Naive thymus-derived CD8-positive, alpha-beta T cell (primary cell): ENCODE results near the gene GBGT1. TPM values are rescaled to one million over a fixed set of nuclear protein-coding genes. Genes with fewer than 3 reads are reported as not detected.
A peak's percentile ranks its signal among the peaks of the same experiment; 100 is the strongest.

Experiments used
- ATAC-seq, 2 donors: fragments of 150-1000 bp; cut with Tn5 transposase in 1 of 2; sonication (Bioruptor Pico), chemical (Tn5 transposase) in 1 of 2; 1 replicate in 1 of 2; 2 replicates in 1 of 2; pipeline ENCODE4 v1.10.0; 2021; ENCODE audit warnings: mild to moderate bottlenecking in 2 of 2, moderate library complexity in 2 of 2
- POLR2A ChIA-PET: fragments of 350-600 bp; sonication (Branson Sonifier 250); formaldehyde crosslinking; loops from one replicate; lab custom pipeline; 2021; ENCODE audit warnings: antibody characterized with exemption; lab: Charles Lee
- DNase-seq, 10 donors: peaks; one replicate each; pipeline versions ENCODE4 v3.0.0 to v3.0.0-alpha.2; 2020 to 2022
- H3K27ac Mint-ChIP-seq, 10 donors: one replicate each; pipeline ENCODE4 v1.8.0; 2020 to 2022; ENCODE audit warnings: mild to moderate bottlenecking in 10 of 10, mixed read lengths in 10 of 10, moderate library complexity in 4 of 10, inconsistent platforms in 1 of 10
- H3K27me3 Mint-ChIP-seq, 5 donors: one replicate each; pipeline ENCODE4 v1.8.0; 2021 to 2022; ENCODE audit warnings: mixed read lengths in 5 of 5
- H3K36me3 Mint-ChIP-seq, 3 donors: one replicate each; pipeline ENCODE4 v1.8.0; 2020 to 2022; ENCODE audit warnings: mixed read lengths in 3 of 3, mild to moderate bottlenecking in 2 of 3, inconsistent platforms in 1 of 3
- H3K4me1 Mint-ChIP-seq, 4 donors: one replicate each; pipeline ENCODE4 v1.8.0; 2021 to 2022; ENCODE audit warnings: mixed read lengths in 4 of 4
- H3K4me3 Mint-ChIP-seq, 10 donors: one replicate each; pipeline ENCODE4 v1.8.0; 2020 to 2022; ENCODE audit warnings: mild to moderate bottlenecking in 10 of 10, mixed read lengths in 10 of 10, moderate library complexity in 6 of 10, inconsistent platforms in 1 of 10
- H3K9me3 Mint-ChIP-seq, 9 donors: one replicate each; pipeline ENCODE4 v1.8.0; 2020 to 2022; ENCODE audit warnings: mixed read lengths in 9 of 9, mild to moderate bottlenecking in 3 of 9, inconsistent platforms in 1 of 9, moderate library complexity in 1 of 9
- polyA plus RNA-seq, 3 donors: library from polyadenylated mRNA; unstranded; fragments of 300-500 nt; fragmentation: Illumina TruSeq; gene quantifications; one replicate each; pipeline ENCODE4 v1.2.3, GENCODE V29; 2021
- total RNA-seq, 8 experiments: library from RNA in 2 of 8; stranded (reverse) in 2 of 8; gene quantifications; one replicate each; pipeline ENCODE4 v1.2.3 and lab custom pipeline; 2021 to 2026

GBGT1 gene
- total and polyA plus RNA-seq, 5 experiments from 2014 or later = 4.1 to 4.9 TPM; not detected in 3

GRCh38 chr9:133135146-133135745, 28.5 kb downstream of the GBGT1 start:
- POLR2A ChIA-PET = interaction anchor here (0.6 to 7.3 kb wide), 5 partner anchors 9 to 1600 kb away, joined by 3 to 43 read pairs (median 3); no protein-coding TSS in a partner anchor
- DNase-seq (peak in 1 of 10 donors; percentile 48), ATAC-seq (no peak)
- Mint-ChIP-seq H3K9me3 (no peaks in the 10 kb centered on the region), H3K36me3 (peaks cover 0 to 2% (median 0%) of the 10 kb centered on the region in 3 donors), H3K4me1 (peaks cover 37 to 69% (median 59%) of the 10 kb centered on the region in 4 donors), H3K27me3 (no peaks in the 10 kb centered on the region), H3K4me3 (peak overlapping the region in 6 of 10 donors; percentile 34 to 83 (median 56)), H3K27ac (peak overlapping the region; percentile 100)

GRCh38 chr9:133134388-133135145, 29.1 kb downstream of the GBGT1 start:
- peak overlapping the region in 9 of 10 donors; percentile 81 to 92 (median 86) for H3K4me3 Mint-ChIP-seq
- H3K4me1 Mint-ChIP-seq = peaks cover 37 to 72% (median 60%) of the 10 kb centered on the region in 4 donors
- ATAC-seq = no peak
- peak overlapping the region; percentile 100 for H3K27ac Mint-ChIP-seq
- H3K27me3 Mint-ChIP-seq = no peaks in the 10 kb centered on the region
- POLR2A ChIA-PET = interaction anchor here (0.9 to 7.3 kb wide), 9 partner anchors 9 to 213 kb away, joined by 3 to 99 read pairs (median 9); partner anchors contain the start of genes GTF3C5, MED22, RALGDS and RPL7A
- no peak for DNase-seq
- peaks cover 0 to 2% (median 0%) of the 10 kb centered on the region in 3 donors for H3K36me3 Mint-ChIP-seq
- no peaks in the 10 kb centered on the region for H3K9me3 Mint-ChIP-seq

GRCh38 chr9:133133681-133134387, 29.9 kb downstream of the GBGT1 start:
- H3K27ac Mint-ChIP-seq = peak overlapping the region; percentile 100
- ATAC-seq (peak; percentile 80 to 87), DNase-seq (peak; percentile 65 to 96 (median 89))
- peaks cover 35 to 72% (median 61%) of the 10 kb centered on the region in 4 donors for H3K4me1 Mint-ChIP-seq
- peak overlapping the region; percentile 61 to 92 (median 86) for H3K4me3 Mint-ChIP-seq
- no peaks in the 10 kb centered on the region for H3K9me3 Mint-ChIP-seq
- H3K27me3 Mint-ChIP-seq = no peaks in the 10 kb centered on the region
- POLR2A ChIA-PET = interaction anchor here (0.6 to 7.3 kb wide), 13 partner anchors 9 to 376 kb away, joined by 3 to 99 read pairs (median 4); partner anchors contain the start of genes GTF3C5, MED22, RALGDS and RPL7A
- H3K36me3 Mint-ChIP-seq = peaks cover 0 to under 1% (median 0%) of the 10 kb centered on the region in 3 donors

GRCh38 chr9:133132174-133132573, 31.5 kb downstream of the GBGT1 start:
- no peak for ATAC-seq
- H3K27ac Mint-ChIP-seq = peak overlapping the region; percentile 100
- peak overlapping the region; percentile 25 to 90 (median 60) for H3K4me3 Mint-ChIP-seq
- peaks cover 41 to 83% (median 75%) of the 10 kb centered on the region in 4 donors for H3K4me1 Mint-ChIP-seq
- H3K27me3 Mint-ChIP-seq = no peaks in the 10 kb centered on the region
- DNase-seq = no peak
- H3K9me3 Mint-ChIP-seq = no peaks in the 10 kb centered on the region
- POLR2A ChIA-PET = interaction anchor here (0.6 to 7.3 kb wide), 7 partner anchors 9 to 744 kb away, joined by 3 to 99 read pairs (median 9); partner anchors contain the start of gene RALGDS
- H3K36me3 Mint-ChIP-seq = peaks cover 0 to 2% (median 0%) of the 10 kb centered on the region in 3 donors

GRCh38 chr9:133131506-133131905, 32.2 kb downstream of the GBGT1 start:
- H3K27ac Mint-ChIP-seq = peak overlapping the region; percentile 100
- H3K9me3 Mint-ChIP-seq = no peaks in the 10 kb centered on the region
- H3K36me3 Mint-ChIP-seq = peaks cover 0 to 2% (median under 1%) of the 10 kb centered on the region in 3 donors
- no peak for ATAC-seq
- POLR2A ChIA-PET = interaction anchor here (1.1 to 7.3 kb wide), 5 partner anchors 9 to 101 kb away, joined by 4 to 99 read pairs (median 7); partner anchors contain the start of gene RALGDS
- H3K4me3 Mint-ChIP-seq = peak overlapping the region; percentile 25 to 90 (median 74)
- no peak for DNase-seq
- H3K4me1 Mint-ChIP-seq = peaks cover 41 to 84% (median 81%) of the 10 kb centered on the region in 4 donors
- no peaks in the 10 kb centered on the region for H3K27me3 Mint-ChIP-seq

- no peaks in the 10 kb centered on the region for H3K9me3 Mint-ChIP-seq
- peaks cover 0 to 2% (median 2%) of the 10 kb centered on the region in 3 donors for H3K36me3 Mint-ChIP-seq
- peaks cover 43 to 86% (median 83%) of the 10 kb centered on the region in 4 donors for H3K4me1 Mint-ChIP-seq
- H3K27me3 Mint-ChIP-seq = no peaks in the 10 kb centered on the region
- ATAC-seq = peak; percentile 35 to 46
- H3K4me3 Mint-ChIP-seq = peak overlapping the region; percentile 76 to 90 (median 84)
- peak overlapping the region; percentile 100 for H3K27ac Mint-ChIP-seq
- POLR2A ChIA-PET = interaction anchor here (1.1 to 7.3 kb wide), 5 partner anchors 10 to 101 kb away, joined by 3 to 99 read pairs (median 7); partner anchors contain the start of gene RALGDS
- peak in 9 of 10 donors; percentile 37 to 82 (median 68) for DNase-seq
Measured at GRCh38 chr9:133130685-133131244, 32.9 kb downstream of the GBGT1 start.

GRCh38 chr9:133129001-133129795, 34.5 kb downstream of the GBGT1 start:
- H3K4me3 Mint-ChIP-seq = peak overlapping the region; percentile 18 to 90 (median 72)
- DNase-seq (no peak), ATAC-seq (no peak)
- H3K36me3 Mint-ChIP-seq = peaks cover 0 to 2% (median 2%) of the 10 kb centered on the region in 3 donors
- no peaks in the 10 kb centered on the region for H3K27me3 Mint-ChIP-seq
- H3K9me3 Mint-ChIP-seq = no peaks in the 10 kb centered on the region
- POLR2A ChIA-PET = interaction anchor here (0.6 to 6.0 kb wide), 4 partner anchors 8 to 311 kb away, joined by 4 to 99 read pairs (median 6); partner anchors contain the start of gene RALGDS
- peaks cover 40 to 87% (median 80%) of the 10 kb centered on the region in 4 donors for H3K4me1 Mint-ChIP-seq
- H3K27ac Mint-ChIP-seq = peak overlapping the region; percentile 57 to 100 (median 100)

GRCh38 chr9:133128152-133128551, 35.6 kb downstream of the GBGT1 start:
- Mint-ChIP-seq H3K4me1 (peaks cover 39 to 87% (median 80%) of the 10 kb centered on the region in 4 donors), H3K27me3 (no peaks in the 10 kb centered on the region), H3K4me3 (peak overlapping the region; percentile 7 to 83 (median 67)), H3K27ac (peak overlapping the region; percentile 82 to 100 (median 90)), H3K9me3 (no peaks in the 10 kb centered on the region), H3K36me3 (peaks cover 0 to 2% (median 2%) of the 10 kb centered on the region in 3 donors)
- POLR2A ChIA-PET = interaction anchor here (3.1 to 6.0 kb wide), 2 partner anchors 15 kb away, joined by 16 to 99 read pairs; no protein-coding TSS in a partner anchor
- ATAC-seq (no peak), DNase-seq (no peak)

- H3K27ac Mint-ChIP-seq = peak overlapping the region; percentile 82 to 100 (median 90)
Measured at GRCh38 chr9:133127340-133127981, 36.3 kb downstream of the GBGT1 start.

GRCh38 chr9:133126697-133127339, 36.9 kb downstream of the GBGT1 start:
- H3K36me3 Mint-ChIP-seq = peaks cover 0 to 2% (median 2%) of the 10 kb centered on the region in 3 donors
- no peaks in the 10 kb centered on the region for H3K9me3 Mint-ChIP-seq
- peak overlapping the region; percentile 7 to 83 (median 72) for H3K4me3 Mint-ChIP-seq
- DNase-seq = no peak
- H3K4me1 Mint-ChIP-seq = peaks cover 41 to 87% (median 73%) of the 10 kb centered on the region in 4 donors
- H3K27ac Mint-ChIP-seq = peak overlapping the region; percentile 60 to 100 (median 92)
- POLR2A ChIA-PET = interaction anchor here (0.6 to 3.1 kb wide), 4 partner anchors 17 to 96 kb away, joined by 3 to 16 read pairs (median 6); partner anchors contain the start of gene GTF3C5
- ATAC-seq = no peak
- no peaks in the 10 kb centered on the region for H3K27me3 Mint-ChIP-seq

More at GRCh38 chr9:133127340-133127981, 36.3 kb downstream of the GBGT1 start:
- Mint-ChIP-seq H3K9me3 (no peaks in the 10 kb centered on the region), H3K27me3 (no peaks in the 10 kb centered on the region), H3K4me1 (peaks cover 39 to 87% (median 75%) of the 10 kb centered on the region in 4 donors), H3K4me3 (peak overlapping the region; percentile 7 to 83 (median 67)), H3K36me3 (peaks cover 0 to 2% (median 2%) of the 10 kb centered on the region in 3 donors)
- POLR2A ChIA-PET = interaction anchor here (1.1 to 3.1 kb wide), 3 partner anchors 16 to 97 kb away, joined by 3 to 16 read pairs (median 8); partner anchors contain the start of gene GTF3C5
- ATAC-seq = peak; percentile 29 to 70
- DNase-seq = peak in 4 of 10 donors; percentile 39 to 63 (median 51)
